Spinal cord (tissue), 10 donors: Measurements from ENCODE around the gene PARP12. TPM values are rescaled to one million over a fixed set of nuclear protein-coding genes. Genes with fewer than 3 reads are reported as not detected.

ENCODE experiments used
- DNase-seq, 6 donors: peaks; one replicate each; pipeline versions ENCODE4 v3.0.0 to v3.0.0-alpha.2; 2013 to 2015; ENCODE audit warnings: low spot score in 6 of 6, low read depth in 4 of 6
- H3K27ac ChIP-seq: one replicate; pipeline ENCODE4 v1.5.1; 2013; ENCODE audit warnings: low read depth, low read length, control low read depth
- H3K27me3 ChIP-seq: one replicate; pipeline ENCODE4 v1.6.1; 2013; ENCODE audit warnings: low read length; ENCODE audit not compliant: control insufficient read depth, insufficient read depth
- H3K36me3 ChIP-seq: one replicate; pipeline ENCODE4 v1.6.1; 2013; ENCODE audit warnings: low read length; ENCODE audit not compliant: control insufficient read depth, insufficient read depth
- H3K4me1 ChIP-seq: one replicate; pipeline ENCODE4 v1.6.1; 2013; ENCODE audit warnings: low read length; ENCODE audit not compliant: control insufficient read depth, insufficient read depth
- H3K4me3 ChIP-seq: one replicate; pipeline ENCODE4 v1.5.1; 2013; ENCODE audit warnings: low read depth, low read length, control low read depth
- H3K9me3 ChIP-seq: one replicate; pipeline ENCODE4 v1.6.1; 2013; ENCODE audit warnings: low read length; ENCODE audit not compliant: control insufficient read depth, insufficient read depth
- WGBS: methylation state at CpG from one replicate; pipeline ENCODE4 v1.1.5; 2013; ENCODE audit warnings: missing lambda C conversion rate; ENCODE audit not compliant: insufficient coverage; 5-methylcytosine and 5-hydroxymethylcytosine counted together
- polyA plus RNA-seq, 2 donors: library from polyadenylated mRNA; unstranded; fragments of 120-200 nt; gene quantifications; one replicate each; pipeline ENCODE4 v1.2.1, GENCODE V29; 2013; ENCODE audit not compliant: insufficient read length in 2 of 2
- total RNA-seq, 2 donors: library from RNA; depleted of rRNA in 1 of 2; stranded (reverse); fragments of 120-200 nt in 1 of 2; fragments of >200 nt in 1 of 2; gene quantifications; one replicate each; pipeline versions ENCODE4 v1.2.3 to v1.2.4, GENCODE V29; 2013 to 2014
- donor health status: healthy.

PARP12 gene
- total and polyA plus RNA-seq, 4 donors = 10.5 to 18.6 (median 16.9) TPM

GRCh38 chr7:140080919-140081318 lies 18.2 kb upstream of the PARP12 start:
- peak in 1 of 6 donors; percentile 6 for DNase-seq
- WGBS = 68% methylated on average over 7 of the region's 7 CpGs
- no peak overlapping the region for H3K4me3 ChIP-seq
- no peaks in the 10 kb centered on the region for H3K27me3 ChIP-seq
- H3K36me3 ChIP-seq = no peaks in the 10 kb centered on the region
- H3K27ac ChIP-seq = no peak overlapping the region
- H3K9me3 ChIP-seq = no peaks in the 10 kb centered on the region
- no peaks in the 10 kb centered on the region for H3K4me1 ChIP-seq

GRCh38 chr7:140079121-140079536 lies 16.4 kb upstream of the PARP12 start:
- no peaks in the 10 kb centered on the region for H3K9me3 ChIP-seq
- H3K36me3 ChIP-seq = no peaks in the 10 kb centered on the region
- H3K27ac ChIP-seq = no peak overlapping the region
- no peak for DNase-seq
- H3K4me1 ChIP-seq = no peaks in the 10 kb centered on the region
- 64% methylated on average over 4 of the region's 6 CpGs for whole genome bisulfite sequencing
- no peaks in the 10 kb centered on the region for H3K27me3 ChIP-seq
- H3K4me3 ChIP-seq = no peak overlapping the region

- Histone ChIP-seq H3K4me3 (no peak overlapping the region), H3K36me3 (no peaks in the 10 kb centered on the region), H3K27me3 (no peaks in the 10 kb centered on the region), H3K4me1 (no peaks in the 10 kb centered on the region), H3K27ac (no peak overlapping the region), H3K9me3 (no peaks in the 10 kb centered on the region)
- no peak for DNase-seq
- WGBS = 85% methylated on average over 4 of the region's 13 CpGs
Observed at GRCh38 chr7:140078392-140078791, 15.6 kb upstream of the PARP12 start.

- H3K9me3 ChIP-seq = no peaks in the 10 kb centered on the region
- H3K4me3 ChIP-seq = no peak overlapping the region
- DNase-seq = no peak
- H3K27me3 ChIP-seq = no peaks in the 10 kb centered on the region
- H3K36me3 ChIP-seq = no peaks in the 10 kb centered on the region
- H3K27ac ChIP-seq = no peak overlapping the region
- no peaks in the 10 kb centered on the region for H3K4me1 ChIP-seq
- 70% methylated on average over 4 of the region's 6 CpGs for WGBS
Observed at GRCh38 chr7:140074780-140075179, 12.0 kb upstream of the PARP12 start.

- H3K27me3 ChIP-seq = no peaks in the 10 kb centered on the region
- H3K4me1 ChIP-seq = no peaks in the 10 kb centered on the region
- H3K9me3 ChIP-seq = peaks cover 10% of the 10 kb centered on the region
- H3K36me3 ChIP-seq = no peaks in the 10 kb centered on the region
- no peak for DNase-seq
- H3K27ac ChIP-seq = no peak overlapping the region
- no peak overlapping the region for H3K4me3 ChIP-seq
Observed at GRCh38 chr7:140070546-140070945, 7.8 kb upstream of the PARP12 start.

GRCh38 chr7:140069298-140069949 lies 6.7 kb upstream of the PARP12 start:
- Histone ChIP-seq H3K36me3 (no peaks in the 10 kb centered on the region), H3K4me1 (no peaks in the 10 kb centered on the region), H3K27me3 (no peaks in the 10 kb centered on the region), H3K27ac (no peak overlapping the region), H3K9me3 (peaks cover 10% of the 10 kb centered on the region), H3K4me3 (no peak overlapping the region)
- 97% methylated on average over 3 of the region's 4 CpGs for WGBS
- DNase-seq = no peak

GRCh38 chr7:140068033-140068432 lies 5.3 kb upstream of the PARP12 start:
- H3K27me3 ChIP-seq = peaks cover 6% of the 10 kb centered on the region
- H3K9me3 ChIP-seq = peaks cover 10% of the 10 kb centered on the region
- WGBS = no CpG with 5 or more reads among the region's 2 CpGs

GRCh38 chr7:140067052-140067451 lies 4.3 kb upstream of the PARP12 start:
- Histone ChIP-seq H3K4me3 (no peak overlapping the region), H3K9me3 (peaks cover 10% of the 10 kb centered on the region), H3K27ac (no peak overlapping the region), H3K4me1 (peaks cover 3% of the 10 kb centered on the region), H3K27me3 (peaks cover 8% of the 10 kb centered on the region), H3K36me3 (no peaks in the 10 kb centered on the region)
- WGBS = no CpG with 5 or more reads among the region's 2 CpGs
- no peak for DNase-seq

More at GRCh38 chr7:140068033-140068432, 5.3 kb upstream of the PARP12 start:
- DNase-seq = no peak
- Histone ChIP-seq H3K4me3 (no peak overlapping the region), H3K27ac (no peak overlapping the region), H3K4me1 (no peaks in the 10 kb centered on the region), H3K36me3 (no peaks in the 10 kb centered on the region)

- H3K36me3 ChIP-seq = no peaks in the 10 kb centered on the region
- H3K27ac ChIP-seq = no peak overlapping the region
- peaks cover 8% of the 10 kb centered on the region for H3K27me3 ChIP-seq
- DNase-seq = peak in 1 of 6 donors; percentile 11
- H3K4me3 ChIP-seq = peak overlapping the region; percentile 46
- peaks cover 6% of the 10 kb centered on the region for H3K9me3 ChIP-seq
- H3K4me1 ChIP-seq = peaks cover 8% of the 10 kb centered on the region
- WGBS = 8% methylated on average over 31 of the region's 32 CpGs
Observed at GRCh38 chr7:140062118-140062527, 628 bp downstream of the PARP12 start.

GRCh38 chr7:140061607-140061930 lies 1.2 kb downstream of the PARP12 start:
- Histone ChIP-seq H3K27ac (no peak overlapping the region), H3K27me3 (peaks cover 8% of the 10 kb centered on the region), H3K36me3 (no peaks in the 10 kb centered on the region), H3K9me3 (peaks cover 2% of the 10 kb centered on the region), H3K4me1 (peaks cover 8% of the 10 kb centered on the region), H3K4me3 (no peak overlapping the region)
- no peak for DNase-seq
- WGBS = 100% methylated on average over 2 of the region's 2 CpGs
